ENCODE measurements around the gene CYFIP2.

Gene CYFIP2

DNA sequence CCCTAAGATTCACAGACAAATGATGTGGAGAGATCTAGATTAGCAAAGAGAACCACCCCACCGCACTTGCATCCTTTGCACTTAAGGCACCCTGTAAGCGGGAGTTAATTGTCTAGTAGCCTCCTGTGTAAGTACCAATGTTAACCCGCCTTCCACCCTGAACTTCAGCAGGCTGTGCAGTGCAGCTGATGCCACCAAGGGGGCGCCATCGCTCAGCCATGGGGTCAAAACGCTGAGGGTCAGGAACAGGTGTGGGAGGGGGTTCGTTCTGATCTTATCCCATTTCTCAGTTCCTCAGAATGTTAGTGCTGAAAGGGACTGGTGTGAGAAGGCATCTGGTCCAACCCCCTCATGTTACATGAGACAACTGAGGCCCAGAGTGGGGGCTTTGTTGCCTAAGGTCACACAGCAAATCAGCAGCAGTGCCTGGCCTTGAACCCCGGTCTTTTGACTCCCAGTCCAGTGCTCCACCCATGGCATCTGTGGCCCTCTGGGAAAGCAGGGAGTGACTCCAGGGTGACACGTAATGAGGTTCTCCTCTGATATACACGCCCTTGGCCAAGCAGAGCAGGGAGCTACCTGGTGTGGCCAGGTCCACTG lies 57.3 kb downstream of the CYFIP2 start:
- DNase-seq (ENCODE audit: low read depth, low spot score), result no peak

DNA sequence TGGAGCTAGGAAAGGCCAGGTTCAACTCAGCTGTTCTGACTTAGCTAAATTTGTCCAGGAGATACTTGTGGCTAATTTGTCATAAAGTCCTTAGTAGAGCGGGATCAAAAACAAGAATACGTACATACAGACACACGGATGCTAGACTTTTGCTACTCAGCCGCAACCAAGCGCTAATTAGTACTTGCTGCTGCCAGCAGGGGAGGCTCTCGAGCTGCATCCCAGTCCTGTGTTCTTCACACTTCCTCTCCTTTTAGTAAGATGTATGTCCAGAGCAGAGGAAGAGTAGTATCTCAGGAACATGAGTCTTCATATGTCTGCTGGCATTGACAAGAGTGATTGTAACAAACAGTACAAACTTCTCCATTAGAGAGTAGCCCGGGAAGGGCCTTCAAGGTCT lies 58.3 kb downstream of the CYFIP2 start:
- no peak for DNase-seq (ENCODE audit: low read depth, low spot score)

DNA sequence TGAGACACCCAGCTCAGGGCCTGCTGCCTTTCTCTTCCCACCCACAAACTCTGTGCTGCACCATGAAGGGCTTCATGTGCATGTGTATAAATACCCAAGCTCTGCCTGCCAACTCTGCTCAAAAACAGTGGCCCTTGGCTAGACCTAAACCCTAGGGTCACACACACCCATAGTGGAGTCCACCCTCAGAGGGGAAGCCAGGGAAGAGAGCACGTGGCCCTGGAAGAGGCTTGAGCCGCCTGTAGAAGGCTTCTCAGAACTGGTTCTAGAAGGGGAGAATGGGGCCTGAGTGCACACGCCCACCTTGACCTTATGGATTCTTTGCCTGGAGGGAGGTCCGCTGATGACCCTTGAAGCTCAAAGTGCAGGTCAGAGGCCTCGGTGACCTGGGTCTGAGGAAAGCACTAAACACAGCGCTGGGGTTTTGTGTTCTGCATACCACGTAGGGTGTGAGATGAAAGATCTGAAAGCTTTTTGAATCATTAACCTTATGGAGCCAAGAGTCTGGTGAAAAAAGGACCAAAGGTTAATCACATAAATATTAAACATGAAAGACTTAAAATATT lies 60.6 kb downstream of the CYFIP2 start:
- no peak for DNase-seq (ENCODE audit: low read depth, low spot score)

DNA sequence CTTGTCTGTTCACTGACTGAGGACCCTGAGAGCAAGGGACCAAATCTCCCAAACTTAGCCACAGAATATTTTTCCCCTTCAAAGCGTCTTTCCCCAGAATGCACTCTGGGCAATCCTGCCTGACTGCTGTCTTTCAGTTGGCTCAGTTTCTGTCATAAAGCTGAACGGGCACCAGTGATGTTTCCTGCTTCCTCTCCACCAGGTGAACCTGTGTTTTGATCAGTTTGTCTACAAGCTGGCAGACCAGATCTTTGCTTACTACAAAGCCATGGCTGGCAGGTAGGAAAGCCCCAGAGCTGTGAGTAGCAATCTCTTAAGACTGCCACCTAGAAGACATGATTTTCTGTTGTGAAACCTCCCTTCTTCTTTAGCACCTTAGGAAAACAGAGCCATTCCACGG lies 61.8 kb downstream of the CYFIP2 start:
- DNase-seq (ENCODE audit: low read depth, low spot score), result no peak

DNA sequence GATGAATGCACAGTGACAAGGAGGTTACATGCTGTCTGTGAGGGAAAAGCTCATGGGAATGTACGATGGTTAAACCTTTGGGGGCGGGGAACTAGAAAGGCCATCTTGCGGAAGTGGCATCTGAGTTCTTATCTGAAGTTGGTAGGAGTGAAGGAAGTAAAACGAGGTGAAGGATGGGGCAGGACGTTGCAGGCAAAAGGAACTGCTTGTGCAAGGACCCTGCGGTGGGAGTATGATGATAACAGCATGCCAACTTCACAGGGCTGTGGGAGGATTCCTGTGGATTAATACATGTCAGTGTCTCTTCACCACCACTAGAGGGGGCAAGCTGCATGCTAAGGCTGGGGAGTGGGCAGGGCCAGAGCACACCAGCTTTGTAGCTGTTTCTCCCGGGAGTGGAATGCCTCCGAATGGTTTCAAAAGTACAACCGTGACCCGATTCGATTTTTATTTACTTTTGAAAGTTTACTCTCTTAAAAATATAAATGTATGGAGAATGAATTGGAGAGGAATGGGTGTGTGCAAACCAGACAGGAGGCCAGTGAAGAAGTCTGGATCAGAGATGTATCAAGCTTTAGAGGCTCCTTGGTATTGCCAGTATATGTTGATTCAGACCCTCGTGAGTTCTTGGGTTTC lies 62.5 kb downstream of the CYFIP2 start:
- peak; percentile 88 for DNase-seq (ENCODE audit: low read depth, low spot score)

DNA sequence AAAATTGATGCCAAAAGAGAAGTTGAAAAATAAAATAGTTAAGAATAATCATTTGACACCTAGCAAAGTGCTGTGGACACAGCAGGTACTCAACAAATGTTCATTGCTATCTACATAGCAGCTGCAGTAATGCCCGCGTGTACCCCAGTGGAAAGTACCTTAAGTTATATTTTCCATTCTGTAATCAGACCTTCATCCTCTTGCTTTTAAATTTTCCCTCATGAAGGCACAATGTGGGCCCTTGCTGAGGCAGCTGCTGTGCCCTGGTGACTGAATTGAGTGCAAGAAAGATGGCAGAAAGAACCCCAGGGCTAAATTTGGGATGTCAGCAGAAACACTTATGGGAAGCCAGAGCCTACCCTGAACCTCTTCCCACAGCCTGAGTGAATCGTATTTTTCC lies 65.9 kb downstream of the CYFIP2 start:
- no peak for DNase-seq (ENCODE audit: low read depth, low spot score)

DNA sequence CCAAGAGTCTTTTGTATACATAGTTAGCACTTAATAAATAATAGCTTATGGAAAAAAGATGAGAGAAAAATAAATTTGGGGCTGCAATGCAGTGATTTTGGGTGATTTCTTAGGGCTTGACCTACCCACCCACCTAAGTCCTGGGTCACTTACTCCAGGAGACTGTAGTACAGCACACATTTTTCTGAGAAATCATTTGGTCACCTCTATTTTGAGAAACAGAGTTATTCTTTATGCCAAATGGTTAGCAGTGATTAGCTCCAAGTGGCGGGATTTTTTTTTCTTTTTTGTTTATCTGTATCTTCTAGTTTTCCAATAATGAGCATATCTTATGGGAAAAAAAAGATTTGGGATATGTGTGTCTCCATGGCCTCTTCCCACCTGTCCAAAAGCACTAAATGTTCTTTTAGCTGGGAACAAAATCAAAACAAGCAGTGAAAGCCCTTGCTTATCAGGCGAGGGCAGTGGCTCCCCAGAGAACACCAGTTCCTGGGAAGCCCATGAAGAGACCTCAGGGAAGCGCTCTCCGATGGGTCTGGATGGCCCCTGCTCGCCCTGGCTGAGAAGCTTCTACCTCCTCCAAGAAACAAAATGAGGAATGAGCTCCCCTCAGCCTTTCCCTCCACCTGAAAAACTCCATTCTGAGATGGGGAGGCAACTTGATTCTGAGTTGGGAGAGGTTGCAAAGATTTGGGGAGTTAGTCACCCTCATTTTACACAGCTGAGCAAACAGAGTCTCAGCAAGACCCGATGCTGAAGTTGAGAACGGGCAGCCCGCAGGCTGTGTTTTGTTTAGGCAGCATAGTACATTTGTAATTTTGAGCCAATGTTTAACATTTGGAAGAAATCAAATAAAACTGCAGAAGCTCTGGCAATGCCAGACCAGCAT lies 69.9 kb downstream of the CYFIP2 start:
- no peak for DNase-seq (ENCODE audit: low read depth, low spot score)

DNA sequence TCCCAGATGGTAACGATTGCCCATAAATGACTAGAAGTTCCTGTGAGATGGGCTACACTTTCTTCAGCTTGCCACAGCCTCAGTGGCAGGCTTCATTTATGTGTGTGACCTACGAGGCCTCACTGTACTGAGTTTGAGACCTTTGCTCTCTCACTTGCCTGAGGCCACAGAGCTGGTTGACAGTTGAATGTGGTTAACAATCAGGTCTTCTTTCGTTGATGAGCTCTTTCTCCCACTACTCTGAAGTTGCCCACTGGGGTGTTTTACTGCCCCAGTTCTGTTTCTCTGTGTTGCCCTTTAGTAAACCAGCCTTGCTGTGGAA lies 70.5 kb downstream of the CYFIP2 start:
- no peak for DNase-seq (ENCODE audit: low read depth, low spot score)

DNA sequence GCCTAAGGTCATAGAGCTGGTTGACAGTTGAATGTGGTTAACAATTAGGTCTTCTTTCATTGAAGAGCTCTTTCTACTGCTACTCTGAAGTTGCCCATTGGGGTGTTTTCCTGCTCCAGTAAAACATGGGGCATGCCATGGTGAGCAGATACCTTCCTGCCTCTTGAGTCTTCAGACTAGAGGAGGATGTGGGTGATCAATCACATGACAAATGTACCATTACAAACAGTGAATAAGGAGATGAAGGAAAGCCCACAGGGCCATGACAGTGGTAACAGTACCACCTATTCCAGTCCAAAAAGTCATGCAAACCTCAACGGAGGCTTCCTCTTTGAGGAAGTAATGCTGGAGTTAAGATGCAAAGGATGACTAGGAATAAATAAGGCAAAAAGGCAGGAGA lies 73.5 kb downstream of the CYFIP2 start:
- DNase-seq (ENCODE audit: low read depth, low spot score), result no peak

DNA sequence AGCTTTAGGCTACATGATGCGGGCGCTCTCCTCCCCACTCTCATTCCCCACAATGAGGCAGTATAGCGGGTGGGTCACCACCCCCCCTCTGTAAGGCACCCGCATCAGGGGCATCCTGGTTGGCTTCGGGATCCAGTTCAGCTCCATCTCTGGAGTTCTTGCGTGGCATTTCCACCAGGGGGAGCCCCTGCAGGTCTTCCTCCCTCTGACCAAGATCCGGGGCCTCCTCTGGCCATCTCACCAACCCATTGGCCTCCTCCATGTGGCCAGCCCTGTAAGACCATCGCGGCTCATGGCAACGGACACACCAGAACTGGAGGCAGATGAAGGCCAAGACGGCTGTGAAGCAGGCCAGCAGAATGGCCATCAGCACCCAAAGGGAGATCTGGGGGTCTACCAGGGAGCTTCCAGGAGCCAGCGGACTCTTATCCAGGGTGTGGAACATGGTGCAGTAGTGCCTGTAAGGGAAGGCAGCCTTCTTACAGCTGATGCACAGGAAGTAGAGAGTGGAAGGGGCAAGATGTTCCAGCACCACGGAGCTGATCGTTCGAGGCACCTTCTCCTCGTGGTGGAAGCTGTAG lies 77.0 kb downstream of the CYFIP2 start:
- DNase-seq (ENCODE audit: low read depth, low spot score), result peak; percentile 32

DNA sequence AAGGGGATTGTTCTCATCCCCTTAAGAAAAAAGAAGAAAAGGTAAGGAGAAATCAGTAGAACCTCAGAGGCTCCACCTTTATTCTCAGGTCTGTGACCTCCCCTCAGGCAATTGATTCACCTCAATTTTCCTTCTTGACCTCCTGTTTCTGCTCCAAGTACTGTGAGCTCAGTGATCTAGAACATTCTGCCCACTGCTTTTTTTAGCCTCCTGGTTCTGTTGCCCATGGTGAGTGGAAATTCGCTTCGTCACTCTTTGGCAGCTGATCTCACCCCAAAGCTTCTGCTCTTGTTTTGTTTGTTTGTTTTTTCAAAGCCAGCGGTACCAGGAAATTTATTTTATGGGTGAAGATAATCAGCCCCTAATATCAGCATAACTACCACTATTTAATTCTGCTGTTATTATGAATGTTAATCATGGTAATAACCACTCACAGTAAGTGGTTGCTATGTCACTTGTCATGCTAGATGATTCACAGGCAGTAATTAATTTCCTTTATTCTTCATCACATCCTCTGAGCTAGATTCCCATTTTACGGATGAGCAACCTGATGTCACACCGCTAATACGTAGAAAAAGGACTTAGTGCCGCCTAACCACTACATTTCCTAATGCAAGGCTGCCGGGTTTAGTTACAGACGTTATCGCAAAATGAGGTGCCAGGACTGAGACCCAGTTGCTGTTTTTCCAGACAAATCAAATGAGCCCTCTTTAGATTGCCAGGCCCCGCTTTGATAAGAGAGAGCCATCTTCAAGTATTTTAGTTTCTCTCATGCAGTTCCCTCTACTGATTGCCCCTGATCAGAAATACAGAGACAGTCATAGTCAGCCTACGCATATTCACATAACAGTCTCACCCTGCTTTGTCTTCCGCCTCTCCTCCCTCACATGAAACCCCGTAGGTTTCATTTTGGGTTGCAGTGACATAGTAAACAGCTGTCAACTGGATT lies 78.2 kb downstream of the CYFIP2 start:
- peak; percentile 15 for DNase-seq (ENCODE audit: low read depth, low spot score)

DNA sequence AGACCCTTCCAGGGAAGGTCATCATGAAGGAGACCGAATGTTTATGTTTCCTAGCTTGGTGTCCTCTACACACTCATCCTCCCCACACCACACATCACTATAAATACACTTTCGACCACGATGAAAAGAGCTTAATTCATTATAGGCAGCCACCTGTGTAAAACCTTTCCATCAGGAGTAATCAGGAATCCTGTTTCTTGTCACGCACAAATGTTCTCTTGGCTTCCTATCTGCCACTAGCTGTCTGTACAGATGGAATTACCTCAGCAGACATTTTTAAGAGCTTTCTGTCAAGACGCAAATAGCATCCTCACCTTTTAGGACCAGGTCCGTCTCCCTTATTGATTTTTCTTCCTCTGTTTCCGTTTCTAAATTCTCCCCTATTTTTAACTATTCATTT lies 79.1 kb downstream of the CYFIP2 start:
- DNase-seq (ENCODE audit: low read depth, low spot score), result no peak

DNA sequence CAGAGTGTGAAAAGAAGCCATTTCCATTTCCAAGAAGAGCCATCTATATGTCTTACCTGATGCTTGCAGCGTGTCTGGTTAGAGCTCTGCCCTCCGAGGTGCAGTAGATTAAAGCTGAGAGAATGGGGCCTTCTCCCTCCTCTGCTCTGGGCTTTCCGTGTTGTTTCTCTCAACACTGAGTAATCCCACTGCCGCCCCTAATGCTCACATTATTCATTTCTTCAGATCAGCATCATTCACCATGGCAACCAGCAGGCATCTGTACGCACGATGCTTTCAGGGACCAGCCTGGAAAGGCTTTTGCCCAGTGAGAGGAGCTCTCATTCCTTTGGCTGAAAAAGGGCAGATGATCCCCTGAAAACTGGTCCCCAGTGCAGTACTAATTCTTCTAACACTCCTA lies 79.6 kb downstream of the CYFIP2 start:
- DNase-seq (ENCODE audit: low read depth, low spot score), result no peak

DNA sequence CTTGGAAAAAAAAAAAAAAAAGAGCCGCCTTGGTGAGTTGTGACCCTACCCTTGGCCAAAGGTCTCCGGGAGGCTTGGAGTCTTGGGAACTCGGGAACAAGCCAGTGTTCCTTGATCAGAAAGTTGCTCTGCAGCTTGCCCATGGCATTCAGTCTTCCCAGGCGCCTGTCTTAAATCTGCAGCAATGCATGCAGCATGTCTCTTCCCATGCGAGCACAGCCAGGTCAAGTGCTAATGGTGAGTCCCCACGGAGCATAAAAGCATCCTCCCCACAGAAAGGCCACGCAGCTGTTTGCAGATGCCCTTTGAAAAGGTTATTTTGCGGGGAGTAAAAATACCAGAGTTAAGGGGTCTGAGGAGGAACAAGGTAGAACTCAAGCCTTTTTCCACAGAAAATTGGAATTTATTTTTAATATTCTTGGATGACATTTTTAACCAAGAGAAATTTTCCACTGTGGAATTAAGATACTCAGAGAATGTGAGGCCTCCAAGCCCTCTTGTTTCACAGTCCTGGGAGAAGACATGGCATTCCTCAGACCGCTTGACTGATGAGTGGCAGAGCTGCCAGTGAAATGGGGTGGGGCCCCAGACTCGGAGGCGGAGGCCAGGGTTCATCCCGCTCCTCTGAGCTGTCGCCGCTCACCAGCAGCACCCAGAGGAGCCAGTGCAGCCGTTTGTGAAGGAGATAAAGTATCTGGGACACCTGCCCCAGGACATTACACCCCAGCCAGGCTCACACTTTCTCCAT lies 81.6 kb downstream of the CYFIP2 start:
- no peak for DNase-seq (ENCODE audit: low read depth, low spot score)

DNA sequence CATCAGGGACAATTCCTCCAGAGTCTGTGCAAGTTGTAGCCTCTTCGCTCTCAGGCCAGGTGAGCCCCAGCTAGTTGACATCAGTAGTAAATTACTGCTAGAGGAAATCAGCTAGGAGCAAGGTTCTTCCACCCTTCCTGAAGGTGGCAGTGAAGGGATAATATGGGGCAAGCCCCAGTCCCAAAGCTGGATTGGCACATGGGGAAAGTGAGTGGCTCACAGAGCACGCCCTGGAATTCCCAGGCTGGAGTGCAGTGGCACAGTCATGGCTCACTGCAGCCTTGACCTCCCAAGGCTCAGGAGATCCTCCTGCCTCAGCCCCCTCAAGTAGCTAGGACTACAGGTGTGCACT lies 82.1 kb downstream of the CYFIP2 start:
- no peak for DNase-seq (ENCODE audit: low read depth, low spot score)

DNA sequence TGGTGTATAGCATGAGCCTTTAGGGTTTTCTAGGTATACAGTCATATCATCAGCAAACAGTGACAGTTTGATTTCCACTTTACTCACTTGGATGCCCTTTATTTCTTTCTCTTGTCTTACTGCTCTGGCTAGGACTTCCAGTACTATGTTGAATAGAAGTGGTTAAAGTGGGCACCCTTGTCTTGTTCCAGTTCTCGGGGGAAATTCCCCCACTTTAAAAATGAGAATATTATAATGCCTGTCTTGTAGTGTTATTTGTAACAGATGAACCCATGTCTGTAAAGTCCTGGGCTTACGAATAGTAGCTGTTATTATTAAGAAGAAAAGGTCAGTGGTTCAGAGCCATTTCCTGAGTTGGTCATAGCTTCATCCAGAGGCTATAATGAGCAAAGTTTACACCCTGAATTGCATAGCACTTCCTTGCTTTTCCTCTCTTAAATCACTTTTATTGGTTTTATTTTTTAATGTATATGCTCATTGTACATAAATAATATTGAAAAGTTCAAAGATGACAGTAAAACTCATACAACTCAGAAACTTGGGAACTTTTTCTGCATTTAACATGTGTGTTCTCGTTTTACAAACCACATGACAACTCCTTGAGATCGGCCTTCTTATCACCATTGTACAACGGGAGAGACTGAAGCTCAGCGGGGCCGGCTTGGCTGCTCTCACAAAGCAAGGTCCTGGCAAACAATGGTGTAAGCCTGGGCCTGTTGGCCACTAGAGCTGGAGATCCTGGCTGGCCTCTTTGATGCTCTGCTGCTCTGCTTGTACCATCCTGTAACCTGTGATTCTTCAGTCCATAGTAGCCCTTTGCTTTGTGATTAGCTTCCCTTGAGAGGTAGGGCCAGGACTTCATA lies 85.2 kb downstream of the CYFIP2 start:
- DNase-seq (ENCODE audit: low read depth, low spot score), result no peak

DNA sequence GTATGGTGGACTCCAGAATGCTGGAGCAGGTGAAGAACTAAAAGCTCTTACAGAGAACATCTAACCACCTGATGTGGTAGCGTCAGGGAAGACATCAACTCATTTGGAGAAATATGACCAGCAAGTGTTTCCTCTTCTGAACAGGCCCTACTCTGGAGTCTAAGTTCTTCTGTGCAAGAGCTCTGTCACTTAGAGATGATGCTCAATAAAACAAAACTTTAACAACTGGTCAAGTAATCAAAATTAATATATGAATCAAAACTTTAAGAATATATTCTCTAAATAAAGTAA lies 85.8 kb downstream of the CYFIP2 start:
- DNase-seq (ENCODE audit: low read depth, low spot score), result no peak

DNA sequence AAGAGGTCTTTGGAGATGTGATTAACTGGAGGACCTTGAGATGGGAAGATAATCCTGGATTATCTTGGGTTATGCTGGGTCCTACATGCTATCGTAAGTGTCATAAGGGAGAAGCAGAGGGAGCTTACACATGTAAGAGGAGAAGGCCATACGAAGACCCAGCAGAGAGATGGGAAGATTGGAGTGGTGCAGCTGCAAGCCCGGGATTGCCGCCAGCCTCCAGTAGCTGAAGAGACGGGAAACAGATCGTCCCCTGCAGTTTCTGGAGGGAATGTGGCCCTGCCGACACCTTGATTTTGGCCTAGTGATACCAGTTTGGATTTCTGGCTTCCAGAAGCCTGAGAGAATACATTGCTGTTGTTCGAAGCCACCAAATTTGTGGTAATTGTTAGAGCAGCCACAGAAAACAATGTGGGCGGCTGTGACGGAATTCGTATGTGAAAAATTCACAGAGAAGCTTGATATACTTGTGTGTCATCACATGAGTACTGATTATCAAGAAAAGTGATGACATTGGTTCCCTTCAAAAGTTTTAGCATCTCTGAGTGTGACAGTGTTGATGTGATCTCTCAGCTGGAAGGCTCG lies 86.9 kb downstream of the CYFIP2 start:
- no peak for DNase-seq (ENCODE audit: low read depth, low spot score)

DNA sequence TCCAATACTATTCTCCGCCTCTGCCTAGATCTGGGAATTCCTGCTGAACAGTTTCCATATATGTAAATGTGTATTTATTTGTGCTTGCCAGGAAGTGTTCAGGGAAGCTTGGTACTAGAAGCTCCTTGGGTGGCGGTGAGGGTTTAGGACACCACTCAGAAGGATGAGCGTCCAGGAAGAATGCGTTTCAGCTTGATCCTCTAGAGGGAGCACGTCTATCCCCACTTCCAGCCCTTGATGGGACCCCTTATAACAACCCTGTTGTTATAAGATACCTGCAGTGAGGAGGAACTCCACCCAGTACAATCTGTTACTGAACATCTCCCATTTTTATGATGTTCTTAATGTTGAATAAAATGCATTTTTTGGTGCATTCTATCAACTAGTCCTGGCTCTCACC lies 88.9 kb downstream of the CYFIP2 start:
- no peak for DNase-seq (ENCODE audit: low read depth, low spot score)

DNA sequence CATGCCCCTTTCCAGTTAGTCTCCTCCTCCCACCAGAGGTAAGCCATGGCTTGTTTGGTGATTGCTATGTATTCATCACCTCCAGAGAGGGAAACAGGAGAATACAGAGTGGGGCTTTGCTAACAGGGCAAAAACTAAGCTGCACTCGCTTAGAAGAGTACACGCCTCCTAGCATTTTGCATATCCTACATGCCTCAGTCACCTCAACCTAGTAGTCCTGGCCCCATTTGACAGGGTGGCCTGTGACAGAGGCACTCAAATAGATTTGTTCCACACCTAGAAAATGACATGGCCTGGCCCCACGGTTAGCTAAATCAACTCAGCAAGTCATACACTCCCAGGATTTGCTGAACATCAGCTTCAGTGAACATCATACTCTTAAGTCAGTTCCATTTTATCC lies 90.7 kb downstream of the CYFIP2 start:
- DNase-seq (ENCODE audit: low read depth, low spot score), result no peak
